ENCODE data around the gene C1QTNF5.

The C1QTNF5 gene

DNA sequence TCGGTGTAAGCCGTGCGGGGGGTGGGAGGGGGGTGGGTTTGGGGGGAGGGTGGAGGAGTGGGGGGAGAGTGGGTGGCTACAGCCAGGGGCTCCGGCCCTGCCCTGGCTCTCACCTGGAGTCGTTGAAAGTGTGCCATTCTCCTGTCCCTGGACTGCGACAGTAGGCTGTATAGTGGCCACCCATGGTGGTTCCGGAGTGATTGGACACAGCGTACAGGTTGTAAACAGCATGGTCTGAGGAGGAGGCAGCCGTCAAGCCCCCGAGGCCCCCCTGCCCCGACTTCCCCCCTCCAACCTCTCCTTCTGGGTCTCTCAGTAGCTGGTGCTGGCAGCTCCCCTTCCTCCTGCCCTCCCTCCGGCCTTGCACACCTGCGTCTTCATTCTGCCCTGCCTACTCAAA is 16.4 kb upstream of the C1QTNF5 start:
- DNase-seq: no peak

DNA sequence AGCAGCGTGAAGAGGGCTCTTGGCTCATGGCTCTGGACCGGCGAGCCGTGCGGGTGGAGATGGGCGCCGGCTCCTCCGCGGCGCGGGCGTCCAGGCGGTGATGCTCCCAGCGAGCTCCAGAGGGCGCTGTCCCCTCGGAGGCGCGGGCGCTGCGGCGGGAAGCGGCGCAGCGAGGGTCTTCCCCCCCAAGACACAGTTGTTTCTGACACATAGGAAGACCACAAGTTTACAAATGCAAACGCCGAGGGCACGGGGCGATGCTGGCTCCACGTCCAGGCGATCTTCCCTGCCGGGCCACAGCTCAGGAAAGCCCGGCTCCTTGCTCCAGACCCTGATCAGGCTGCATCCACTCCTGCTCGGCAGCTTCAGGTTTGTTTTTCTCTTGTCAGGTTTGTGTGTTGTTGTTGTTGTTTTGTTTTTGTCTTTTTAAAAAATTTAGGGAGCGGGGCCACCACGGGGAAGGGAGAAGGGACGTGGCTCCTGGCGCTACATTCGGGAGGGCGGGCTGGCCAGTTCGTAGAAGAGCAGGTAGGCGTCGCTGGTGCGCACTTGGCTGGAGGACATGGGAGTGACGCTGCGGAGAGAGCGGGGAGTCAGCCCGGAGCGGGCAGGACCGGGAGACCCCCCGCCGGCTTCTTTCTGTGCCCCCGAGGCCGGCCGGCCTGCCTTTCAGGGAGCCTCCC is 15.8 kb upstream of the C1QTNF5 start:
- DNase-seq: peak; percentile 74

DNA sequence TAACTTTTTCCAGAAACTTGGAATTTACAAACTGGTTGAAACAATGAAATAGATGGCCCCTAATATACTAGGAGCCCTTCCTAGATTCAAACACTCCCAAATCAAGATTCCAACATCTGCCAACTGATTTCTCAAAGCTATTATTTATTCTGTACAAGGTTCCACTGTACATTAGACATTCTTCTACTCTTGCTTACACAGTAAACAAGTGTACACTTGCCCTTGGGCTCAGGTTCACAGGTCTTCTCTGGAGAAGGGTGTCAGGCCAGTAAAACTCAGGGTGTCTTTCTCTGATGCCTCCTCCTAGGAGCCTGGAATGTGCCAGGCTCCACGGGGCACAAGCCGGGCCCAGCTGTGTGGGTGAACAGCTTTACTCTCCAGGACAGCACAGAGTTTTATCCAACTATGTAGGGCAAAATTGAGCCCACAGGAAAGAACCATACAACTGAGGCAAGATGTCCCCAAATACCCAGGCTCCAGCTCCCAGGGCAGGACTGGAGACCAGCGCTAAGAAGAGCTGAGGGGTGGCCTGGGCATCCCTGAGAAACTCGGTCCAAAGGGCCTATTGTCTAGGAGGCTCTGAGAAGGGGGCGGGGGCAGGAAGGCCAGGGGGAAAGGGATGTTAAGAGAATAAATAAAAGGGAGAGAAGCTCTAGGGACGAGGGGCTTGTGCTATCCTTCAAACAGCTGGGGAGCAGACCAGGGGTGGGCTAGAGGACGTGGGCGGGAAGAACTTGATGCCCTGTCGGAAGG is 14.6 kb upstream of the C1QTNF5 start:
- no peak for DNase-seq

DNA sequence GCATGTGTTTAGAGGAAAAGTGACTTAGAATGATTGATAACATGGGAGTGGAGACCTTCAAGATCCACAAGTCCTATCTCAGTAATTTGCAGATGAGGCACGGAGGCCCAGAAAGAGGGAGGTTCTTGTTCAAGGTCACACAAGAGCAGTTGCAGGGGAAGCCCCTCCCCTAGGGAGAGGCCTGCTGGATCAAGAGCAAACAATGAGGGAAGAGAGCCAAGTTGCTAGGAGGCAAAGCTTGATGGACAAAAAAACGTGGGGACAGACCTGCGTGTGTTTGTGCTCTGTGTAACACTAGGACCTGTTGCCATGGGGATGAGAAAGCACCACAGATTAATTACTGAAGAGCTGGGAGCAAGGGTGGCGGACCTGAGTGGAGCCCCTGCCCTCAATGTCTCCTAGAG is 12.2 kb upstream of the C1QTNF5 start:
- DNase-seq: peak; percentile 92

DNA sequence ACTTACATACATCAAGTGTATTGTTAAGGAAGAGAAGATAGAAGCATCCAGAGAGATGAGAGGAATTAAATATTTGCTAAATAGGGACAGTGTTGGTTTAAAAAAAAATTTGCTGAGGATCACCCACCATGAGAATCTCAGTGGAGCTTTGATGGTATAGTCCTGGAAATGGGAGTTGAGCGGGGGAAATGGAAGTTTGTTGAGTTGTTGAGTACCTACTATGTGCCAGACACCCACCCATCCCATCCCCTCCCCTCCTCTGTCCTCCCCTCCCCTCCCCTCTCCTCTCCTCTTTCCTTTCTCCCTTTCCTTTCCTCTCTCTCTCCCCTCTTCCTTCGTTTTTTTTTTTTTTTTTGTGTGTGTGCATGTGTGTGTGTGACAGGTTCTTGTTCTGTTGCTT is 10.5 kb upstream of the C1QTNF5 start:
- no peak for DNase-seq

DNA sequence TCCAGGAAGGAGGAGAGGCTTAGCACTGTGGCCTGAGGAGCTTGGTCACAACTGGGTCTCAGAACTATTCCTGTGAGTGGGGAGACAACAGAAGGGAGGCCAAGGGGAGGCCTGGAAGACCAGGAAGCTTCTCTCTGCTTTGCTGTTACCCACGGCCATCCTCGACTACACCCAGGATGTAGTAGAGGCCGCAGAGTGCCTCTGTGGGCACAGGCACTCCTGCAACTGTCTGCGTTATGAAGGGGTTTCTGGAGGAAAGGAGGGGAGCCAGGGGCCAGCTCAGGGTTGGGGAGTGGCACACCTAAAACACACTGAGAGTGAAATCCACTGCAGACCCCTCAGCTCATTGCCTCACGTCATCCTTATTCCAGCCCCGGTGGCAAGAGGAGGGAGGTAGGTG is 9.6 kb upstream of the C1QTNF5 start:
- no peak for DNase-seq

DNA sequence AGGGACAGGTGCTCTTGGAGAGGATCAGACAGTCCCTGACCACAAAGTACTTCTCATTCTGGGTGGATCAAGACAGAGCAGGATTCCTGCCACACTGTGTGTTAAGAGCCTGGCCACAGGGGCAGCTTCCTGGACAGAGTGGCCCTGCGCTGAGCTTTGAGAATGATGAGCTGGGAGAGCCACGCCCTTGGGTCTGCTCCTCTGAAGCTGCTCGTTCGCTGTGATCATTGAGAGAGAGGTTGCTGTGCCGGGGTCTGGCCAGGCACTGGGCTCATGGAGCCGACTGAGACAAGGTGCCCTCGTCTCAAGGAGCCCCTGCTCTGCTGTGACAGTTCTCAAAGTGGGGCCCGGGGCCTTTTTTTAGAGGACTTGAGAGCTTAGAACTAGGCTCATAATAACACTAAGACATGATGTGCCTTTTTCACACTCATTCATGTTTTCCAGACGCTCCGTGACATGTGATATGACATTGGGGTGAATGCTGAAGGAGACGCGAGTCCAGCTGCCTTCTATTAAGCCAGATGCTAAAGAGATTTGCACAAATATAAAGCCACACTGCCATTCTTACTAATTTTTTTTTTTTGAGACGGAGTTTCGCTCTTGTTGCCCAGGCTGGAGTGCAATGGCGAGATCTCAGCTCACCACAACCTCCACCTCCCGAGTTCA is 7.4 kb upstream of the C1QTNF5 start:
- no peak for DNase-seq

DNA sequence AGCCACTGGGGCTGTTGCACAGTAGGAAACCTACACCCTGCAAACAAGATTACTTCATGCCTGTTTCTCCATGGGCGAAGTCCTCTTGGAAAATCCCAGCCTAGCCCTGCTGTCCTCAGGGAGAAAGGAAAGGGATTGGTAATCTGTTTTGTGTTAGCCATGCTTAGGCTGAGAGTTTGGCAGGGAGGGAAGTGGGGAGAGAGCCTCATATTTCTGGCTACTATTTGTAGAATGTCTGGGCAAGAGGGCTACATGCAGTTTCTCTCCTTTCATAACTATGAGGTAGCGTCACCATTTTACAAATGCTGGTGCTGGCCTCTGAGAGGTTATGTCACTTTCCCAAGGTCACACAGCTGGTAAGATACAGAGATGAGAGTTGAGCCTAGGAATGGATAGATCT is 6.6 kb upstream of the C1QTNF5 start:
- no peak for DNase-seq

DNA sequence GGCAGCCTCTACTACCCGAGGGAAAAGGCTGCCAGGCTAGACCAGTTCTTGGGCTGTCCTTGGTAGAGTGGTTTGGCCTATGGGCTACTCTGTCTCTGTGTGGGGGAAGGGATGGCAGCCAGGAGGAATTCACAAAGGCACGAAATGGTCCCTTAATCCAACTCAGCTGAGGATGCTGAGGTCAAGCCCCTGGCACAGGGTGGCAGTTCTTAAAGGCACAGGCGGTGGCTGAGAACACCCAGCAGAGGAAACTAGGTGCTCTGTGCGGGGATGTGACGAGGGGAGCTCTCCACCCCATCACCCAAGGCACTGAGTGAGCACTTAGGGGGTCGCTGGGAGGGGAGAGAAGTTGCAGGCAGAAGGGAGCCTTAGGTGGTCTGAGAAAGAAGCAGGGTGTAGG is 5.9 kb upstream of the C1QTNF5 start, which contains the start of gene MFRP:
Gene MFRP (minus strand): TSS at position 101 of the 400 bp plus-strand sequence. CDS start 192 bp downstream, outside the sequence.
- no peak for DNase-seq

DNA sequence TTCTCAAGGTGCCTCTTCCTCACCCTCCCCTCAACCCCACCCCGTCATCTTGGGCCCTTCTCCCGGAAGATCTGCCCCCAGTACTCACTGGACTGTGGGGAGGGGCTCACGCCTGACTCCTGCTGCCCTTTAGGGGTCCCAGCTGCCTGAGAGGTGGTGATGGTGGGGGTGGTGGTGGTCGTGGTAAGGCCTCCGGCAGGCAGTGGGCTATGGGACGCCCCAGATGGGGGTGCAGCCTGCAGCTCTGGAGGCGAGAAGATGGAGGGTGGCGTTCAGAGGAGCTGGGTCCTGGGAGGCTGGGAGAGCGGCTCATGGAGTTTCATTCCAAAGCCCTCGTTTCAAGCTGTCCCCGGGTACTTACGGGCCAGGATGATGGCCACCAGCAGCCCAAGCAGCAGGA is 5.0 kb upstream of the C1QTNF5 start:
- no peak for DNase-seq

DNA sequence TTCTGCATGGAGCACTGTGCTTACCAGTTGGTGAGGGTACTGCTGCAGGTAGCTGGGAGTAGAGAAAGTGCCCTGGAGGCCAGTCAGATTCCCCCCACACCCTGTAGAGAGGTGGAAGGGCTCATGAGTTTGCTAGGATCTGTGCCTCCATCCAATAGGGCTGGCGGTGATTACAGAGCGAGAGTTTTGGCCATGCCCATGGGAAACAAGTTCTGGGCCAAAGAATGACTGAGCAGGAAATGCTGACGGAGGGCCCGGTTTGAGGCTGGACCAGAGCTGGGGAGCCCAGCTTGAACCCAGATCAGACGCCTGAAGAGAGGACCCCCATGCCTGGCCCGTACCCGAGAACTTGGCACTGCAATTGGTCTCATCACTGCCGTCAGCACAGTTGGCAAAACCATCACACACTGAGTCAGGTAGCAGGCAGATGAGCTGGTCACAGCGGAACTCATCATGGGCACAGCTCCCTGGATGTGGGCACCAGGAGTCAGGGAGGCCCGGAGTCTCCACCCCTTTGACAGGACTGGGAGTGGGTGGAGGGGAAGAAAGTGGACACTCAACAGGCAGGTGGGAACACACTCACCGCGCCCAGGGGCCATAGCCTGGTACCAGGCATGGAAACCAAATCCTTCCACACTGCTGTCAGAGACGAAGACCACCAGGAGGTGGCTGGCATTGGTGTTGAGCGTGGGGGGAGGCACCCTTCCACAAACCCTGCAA is 3.8 kb upstream of the C1QTNF5 start:
- no peak for DNase-seq

DNA sequence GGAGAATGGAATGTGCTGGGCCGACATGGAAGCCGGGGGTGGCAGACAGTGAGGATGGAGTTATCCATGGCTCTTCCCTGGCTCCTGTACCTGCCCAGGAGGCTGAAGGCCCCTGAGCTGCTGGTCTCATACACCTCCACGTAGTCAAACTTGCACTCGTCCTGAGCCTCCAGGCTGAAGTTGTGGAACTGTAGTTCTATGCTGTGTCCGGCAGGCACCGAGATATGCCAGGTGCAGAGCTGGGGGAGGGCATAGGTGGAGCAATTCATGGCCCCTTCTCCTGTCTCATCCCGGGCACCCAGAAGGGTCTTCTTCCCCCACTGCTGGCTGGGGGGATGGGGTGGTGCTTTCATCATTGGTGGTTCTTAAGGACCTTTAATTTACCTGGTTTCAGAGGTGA is 3.0 kb upstream of the C1QTNF5 start:
- DNase-seq: no peak

DNA sequence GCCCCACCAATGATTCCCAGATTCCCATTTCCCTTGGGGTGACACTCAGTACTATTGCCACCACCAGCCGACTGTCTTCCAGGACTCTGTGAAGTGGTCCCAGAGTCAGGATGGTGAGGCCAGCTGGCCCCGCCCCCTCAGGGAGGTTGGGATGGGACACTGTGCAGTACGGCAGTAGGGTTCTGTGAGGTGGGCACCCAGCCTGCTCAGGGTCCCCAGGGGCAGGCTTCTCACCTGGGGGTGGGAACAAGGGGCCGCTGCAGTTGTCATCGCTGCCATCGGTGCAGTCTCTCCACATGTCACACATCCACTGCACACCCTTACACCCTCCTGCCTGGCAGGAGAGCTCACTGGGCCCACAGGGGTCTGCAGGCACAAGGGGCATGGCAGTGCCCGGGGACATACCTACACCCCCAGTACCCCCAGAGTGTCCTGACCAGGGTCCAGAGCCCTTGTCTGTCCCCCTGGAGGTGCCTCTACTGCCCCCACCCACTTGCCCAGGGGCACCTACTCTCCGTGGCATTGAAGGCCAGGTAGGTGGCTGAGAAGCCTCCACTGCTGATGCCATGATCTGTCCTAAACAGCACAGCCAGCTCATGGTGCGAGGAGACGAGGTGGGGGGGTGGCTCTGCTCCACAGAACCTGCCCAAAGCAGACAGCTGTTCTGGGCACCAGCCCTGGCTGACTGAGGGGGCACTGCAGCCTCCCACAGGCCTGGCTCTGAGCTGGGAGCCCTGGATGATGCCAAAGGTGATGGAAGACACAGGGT is 1.9 kb upstream of the C1QTNF5 start:
- no peak for DNase-seq

DNA sequence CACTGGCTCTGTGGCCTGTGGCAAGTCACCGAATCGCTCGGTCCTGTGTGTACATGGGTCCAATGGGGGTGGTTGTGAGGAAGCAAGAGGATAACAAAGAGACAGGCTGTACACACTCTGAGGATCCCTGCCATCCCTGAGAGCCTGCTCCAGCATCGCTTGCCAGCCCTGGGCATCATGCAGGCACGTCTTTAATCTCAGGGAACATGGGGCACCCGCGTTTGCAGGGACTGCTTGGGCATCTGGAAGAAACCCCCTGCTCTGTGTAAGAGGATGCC is 1.3 kb upstream of the C1QTNF5 start:
- DNase-seq: no peak

DNA sequence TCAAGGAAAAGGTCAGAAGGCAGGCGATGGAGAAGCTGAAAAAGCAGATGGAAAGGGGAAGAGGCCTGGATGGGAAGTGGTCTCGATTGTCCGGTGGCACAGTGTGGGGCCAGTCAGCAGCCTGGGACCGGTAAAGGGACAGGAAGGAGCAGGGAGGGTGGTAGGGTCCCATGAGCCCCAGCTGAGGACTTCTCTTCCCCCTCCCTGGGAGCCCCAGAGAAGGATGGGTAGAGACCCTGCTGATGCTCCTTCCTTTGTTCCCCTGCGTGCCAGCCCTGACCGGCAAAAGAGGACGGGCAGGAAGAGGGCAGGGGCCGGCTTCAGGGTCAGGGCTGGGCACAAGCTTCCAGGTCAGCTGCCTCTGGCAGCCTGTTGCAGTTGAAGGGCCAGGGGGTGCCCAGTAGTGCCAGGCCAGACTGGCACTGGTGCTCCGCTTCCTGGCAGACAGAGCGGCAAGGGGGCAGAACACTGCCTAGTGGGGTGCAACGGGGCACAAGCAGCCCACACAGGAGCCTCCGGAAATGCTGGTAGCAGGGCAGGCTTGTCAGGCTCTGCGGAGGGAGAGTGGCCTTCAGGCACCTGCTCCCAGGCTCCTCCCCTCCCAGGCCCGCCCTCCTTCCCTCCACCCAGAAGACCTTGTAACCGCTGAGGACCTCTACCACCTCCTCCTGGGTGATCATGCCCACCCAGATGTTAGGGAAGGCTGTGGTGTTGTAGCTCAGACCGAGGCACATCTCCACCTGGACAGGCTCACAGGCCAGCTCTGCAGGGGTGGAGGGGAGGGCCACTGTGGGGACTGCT is 739 bp upstream of the C1QTNF5 start:
- DNase-seq: no peak

DNA sequence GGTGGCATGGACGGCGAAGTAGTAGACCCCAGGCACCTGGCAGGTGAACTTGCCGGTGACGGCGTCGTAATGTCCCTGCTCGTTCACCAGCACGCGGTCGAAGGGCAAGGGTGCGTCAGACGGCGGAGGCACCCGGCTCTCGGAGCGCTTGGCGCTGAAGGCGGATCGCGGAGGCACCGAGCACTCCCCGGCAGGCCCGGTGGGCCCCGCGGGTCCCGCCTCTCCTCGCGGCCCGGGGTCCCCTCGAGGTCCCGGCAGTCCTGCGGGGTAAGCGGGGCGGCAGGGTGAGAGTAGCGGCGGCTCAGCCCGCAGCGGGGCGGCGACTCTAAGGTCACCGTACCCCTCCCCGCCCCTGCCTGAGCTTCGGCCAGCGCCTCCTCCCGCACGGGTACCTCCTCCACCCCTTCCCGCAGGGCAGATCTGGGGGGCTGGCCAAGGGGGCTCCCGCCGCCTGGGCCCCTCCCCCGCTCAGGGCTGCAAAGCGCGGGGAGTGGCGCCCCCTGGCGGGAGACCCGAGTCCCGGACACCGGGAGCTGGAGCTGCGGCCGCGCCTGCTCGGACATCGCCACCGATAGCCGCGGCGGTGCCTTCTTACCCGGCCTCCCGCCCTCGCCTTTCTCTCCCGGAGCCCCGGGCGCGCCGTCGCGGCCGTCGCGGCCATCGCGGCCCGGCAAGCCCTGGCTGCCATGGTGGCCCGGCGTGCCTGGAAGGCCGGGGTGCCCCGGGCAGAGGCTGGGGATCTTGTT is 921 bp downstream of the C1QTNF5 start:
- DNase-seq: peak; percentile 24

DNA sequence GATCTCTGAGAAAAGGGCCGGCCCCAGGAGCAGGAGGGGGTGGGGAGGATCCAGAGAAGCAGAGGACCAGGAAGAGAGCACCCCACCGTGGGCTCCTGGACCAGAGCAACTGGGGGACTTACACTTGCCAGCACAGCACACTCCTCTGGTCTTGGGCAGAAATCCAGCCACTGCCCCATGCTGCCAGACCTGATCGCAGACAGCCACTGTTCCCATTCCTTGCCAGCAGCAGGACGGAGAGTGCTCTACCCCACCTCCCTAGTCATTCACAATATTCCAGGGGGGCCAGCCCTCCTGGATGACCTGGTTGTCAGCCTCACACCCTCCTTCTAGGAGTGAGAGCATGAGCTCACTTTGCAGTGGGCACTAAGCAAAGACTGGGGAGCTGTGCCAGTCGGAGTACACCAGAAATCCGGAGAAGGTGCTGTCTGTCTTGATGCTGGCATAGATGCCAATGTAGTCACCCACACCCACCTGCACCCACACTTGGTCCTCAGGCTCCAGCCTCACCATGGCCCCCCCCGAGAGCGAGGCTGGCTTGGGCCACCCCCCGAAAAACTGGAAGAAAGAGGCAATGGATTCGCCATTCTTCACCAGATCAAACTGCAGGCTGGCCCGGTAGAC is 1.6 kb downstream of the C1QTNF5 start:
- no peak for DNase-seq

DNA sequence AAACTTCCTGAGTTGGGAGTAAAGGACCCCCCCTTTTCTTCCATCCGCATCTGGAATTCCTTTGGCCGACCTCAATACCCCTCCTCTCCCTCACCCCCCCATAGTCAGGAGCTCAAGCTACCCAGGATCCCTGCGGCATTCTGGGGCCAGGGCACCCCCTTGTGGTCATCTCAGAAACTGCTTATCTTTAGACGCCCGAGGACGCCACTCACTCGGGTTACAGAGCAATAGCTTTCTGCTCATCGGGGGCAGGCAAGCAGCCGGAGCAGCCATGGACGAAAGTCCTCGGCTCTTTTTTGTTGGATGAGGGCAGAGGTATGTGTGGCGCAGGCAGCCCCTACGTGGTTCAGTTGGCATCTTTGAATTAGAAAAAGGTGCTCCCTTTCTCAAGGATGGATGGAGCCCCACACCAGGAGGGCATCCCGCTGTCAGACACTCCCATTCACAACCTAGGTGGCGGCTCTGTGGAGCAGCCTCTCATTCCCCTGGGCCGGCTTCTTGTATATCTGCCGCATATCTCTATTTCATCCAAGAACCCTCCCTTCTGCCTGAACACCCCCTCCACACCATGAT is 2.3 kb downstream of the C1QTNF5 start:
- peak; percentile 86 for DNase-seq

DNA sequence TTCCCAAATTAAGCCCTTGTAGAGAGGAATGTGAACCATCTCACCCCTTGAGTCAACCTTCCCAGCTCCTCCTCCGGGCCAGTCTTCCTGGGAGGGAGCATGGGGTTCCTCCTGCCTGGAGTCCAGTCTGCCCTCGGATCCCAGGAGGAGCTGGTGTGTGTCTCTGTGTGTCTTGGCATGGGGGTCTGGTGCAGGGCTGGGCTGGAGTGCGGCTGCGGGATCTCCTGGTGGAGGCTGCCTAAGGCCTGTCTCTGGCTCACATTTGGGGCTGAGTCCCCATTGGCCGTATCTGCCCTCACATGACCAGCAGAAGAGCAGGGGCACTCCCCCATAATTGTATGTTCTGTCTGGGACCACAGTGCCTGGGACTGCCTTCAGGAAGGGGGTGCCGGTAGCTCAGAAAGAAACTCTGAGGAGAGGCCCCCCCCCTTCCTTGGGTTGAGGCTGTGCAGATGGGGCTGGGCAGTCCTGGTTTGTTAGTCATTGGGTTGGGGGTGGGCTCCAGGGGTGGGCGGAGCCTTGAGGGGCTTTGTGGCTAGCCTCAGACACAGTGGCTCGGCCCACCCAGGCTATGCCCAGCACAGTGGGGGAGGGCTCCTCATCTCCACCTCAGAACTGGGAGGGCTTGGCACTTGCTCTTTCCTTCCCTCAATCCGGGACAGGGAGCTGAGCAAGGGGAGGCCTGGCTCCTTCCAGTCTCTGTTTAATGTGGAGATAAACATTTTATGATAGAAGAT is 2.9 kb downstream of the C1QTNF5 start:
- no peak for DNase-seq
